Ascending aorta (tissue), 2 donors: Measurements from ENCODE around the gene GPR55. TPM values are rescaled to one million over a fixed set of nuclear protein-coding genes. Genes with fewer than 3 reads are reported as not detected.

Source experiments
- DNase-seq, 2 donors: peaks; one replicate each; pipeline ENCODE4 v3.0.0-alpha.2; 2019; ENCODE audit warnings: low spot score in 2 of 2
- H3K27ac ChIP-seq, 2 donors: fragments of 200-600 bp; sonication (generic); one replicate each; pipeline ENCODE4 v1.5.1; 2016 to 2017; ENCODE audit warnings: mild to moderate bottlenecking in 1 of 2
- H3K27me3 ChIP-seq: fragments of 200-600 bp; sonication (generic); one replicate; pipeline ENCODE4 v1.5.1; 2017
- H3K36me3 ChIP-seq, 2 donors: fragments of 200-600 bp; sonication (generic); one replicate each; pipeline ENCODE4 v1.5.1; 2016
- H3K4me1 ChIP-seq, 2 donors: fragments of 200-600 bp; sonication (generic); one replicate each; pipeline ENCODE4 v1.5.1; 2016 to 2017; ENCODE audit warnings: mild to moderate bottlenecking in 1 of 2
- H3K4me3 ChIP-seq, 2 donors: fragments of 200-600 bp; sonication (generic); one replicate each; pipeline ENCODE4 v1.5.1; 2016 to 2017; ENCODE audit warnings: mild to moderate bottlenecking in 1 of 2
- H3K9me3 ChIP-seq, 2 donors: fragments of 200-600 bp; sonication (generic); one replicate each; pipeline ENCODE4 v1.5.1; 2016
- CTCF ChIP-seq, 3 experiments: fragments of 200-600 bp in 2 of 3; fragments of 450-650 bp in 1 of 3; sonication (generic) in 2 of 3; IDR thresholded peaks; one replicate each; pipeline ENCODE4 v1.5.1; 2016 to 2019; ENCODE audit warnings: antibody characterized with exemption in 3 of 3, mild to moderate bottlenecking in 1 of 3, moderate library complexity in 1 of 3
- intact Hi-C: fragments of 100-400 bp; cut with DNase I; formaldehyde crosslinking; loops from one replicate; pipeline ENCODE4 v1.15.1; 2023
- total RNA-seq: library from RNA; depleted of rRNA; stranded (reverse); fragments of >200 nt; gene quantifications from one replicate; pipeline ENCODE4 v1.1.0, GENCODE V29; 2016

The GPR55 gene
- total RNA-seq, 1 donor from 2014 or later, result not detected

- Histone ChIP-seq H3K9me3 (no peaks in the 10 kb centered on the region), H3K36me3 (no peaks in the 10 kb centered on the region), H3K4me1 (no peaks in the 10 kb centered on the region), H3K27me3 (no peaks in the 10 kb centered on the region), H3K27ac (no peak overlapping the region), H3K4me3 (no peak overlapping the region)
- intact Hi-C loops, result no loop called here
- no peak for TF ChIP-seq CTCF (IDR thresholded peaks at IDR 0.05)
- DNase-seq, result no peak
Measured at GRCh38 chr2:230919681-230920080, 5.4 kb downstream of the GPR55 start.

GRCh38 chr2:230919240-230919639 lies 5.8 kb downstream of the GPR55 start:
- intact Hi-C loops, result no loop called here
- H3K4me3 ChIP-seq, result no peak overlapping the region
- no peak for TF ChIP-seq CTCF (IDR thresholded peaks at IDR 0.05)
- no peaks in the 10 kb centered on the region for H3K27me3 ChIP-seq
- no peaks in the 10 kb centered on the region for H3K36me3 ChIP-seq
- H3K27ac ChIP-seq, result no peak overlapping the region
- H3K9me3 ChIP-seq, result no peaks in the 10 kb centered on the region
- H3K4me1 ChIP-seq, result no peaks in the 10 kb centered on the region
- DNase-seq, result no peak

- Histone ChIP-seq H3K36me3 (no peaks in the 10 kb centered on the region), H3K27me3 (no peaks in the 10 kb centered on the region), H3K27ac (no peak overlapping the region), H3K4me3 (no peak overlapping the region), H3K4me1 (no peaks in the 10 kb centered on the region), H3K9me3 (no peaks in the 10 kb centered on the region)
- intact Hi-C loops, result no loop called here
- no peak for DNase-seq
- TF ChIP-seq CTCF (IDR thresholded peaks at IDR 0.05), result no peak
Measured at GRCh38 chr2:230916218-230916617, 8.8 kb downstream of the GPR55 start.

- intact Hi-C loops, result no loop called here
- no peak for DNase-seq
- Histone ChIP-seq H3K4me3 (no peak overlapping the region), H3K27ac (no peak overlapping the region), H3K27me3 (no peaks in the 10 kb centered on the region), H3K36me3 (no peaks in the 10 kb centered on the region), H3K4me1 (no peaks in the 10 kb centered on the region), H3K9me3 (no peaks in the 10 kb centered on the region)
- TF ChIP-seq CTCF (IDR thresholded peaks at IDR 0.05), result no peak
Measured at GRCh38 chr2:230915319-230915718, 9.7 kb downstream of the GPR55 start.

GRCh38 chr2:230914886-230915285 lies 10.2 kb downstream of the GPR55 start:
- Histone ChIP-seq H3K4me1 (no peaks in the 10 kb centered on the region), H3K4me3 (no peak overlapping the region), H3K27me3 (no peaks in the 10 kb centered on the region), H3K9me3 (no peaks in the 10 kb centered on the region), H3K27ac (no peak overlapping the region), H3K36me3 (no peaks in the 10 kb centered on the region)
- peak in 1 of 2 donors; percentile 42 for DNase-seq
- TF ChIP-seq CTCF (IDR thresholded peaks at IDR 0.05), result no peak
- intact Hi-C loops, result loop anchor here (5.0 kb wide), 1 partner anchor 68 kb away; no protein-coding TSS in a partner anchor
